ENCODE measurements around the gene IDUA. TPM values are rescaled to one million over a fixed set of nuclear protein-coding genes. Genes with fewer than 3 reads are reported as not detected.

IDUA gene
- total and polyA plus RNA-seq, 2 of the 4 experiments (the other 2 are of a cell fraction): 0.72 to 12.5 TPM

DNA sequence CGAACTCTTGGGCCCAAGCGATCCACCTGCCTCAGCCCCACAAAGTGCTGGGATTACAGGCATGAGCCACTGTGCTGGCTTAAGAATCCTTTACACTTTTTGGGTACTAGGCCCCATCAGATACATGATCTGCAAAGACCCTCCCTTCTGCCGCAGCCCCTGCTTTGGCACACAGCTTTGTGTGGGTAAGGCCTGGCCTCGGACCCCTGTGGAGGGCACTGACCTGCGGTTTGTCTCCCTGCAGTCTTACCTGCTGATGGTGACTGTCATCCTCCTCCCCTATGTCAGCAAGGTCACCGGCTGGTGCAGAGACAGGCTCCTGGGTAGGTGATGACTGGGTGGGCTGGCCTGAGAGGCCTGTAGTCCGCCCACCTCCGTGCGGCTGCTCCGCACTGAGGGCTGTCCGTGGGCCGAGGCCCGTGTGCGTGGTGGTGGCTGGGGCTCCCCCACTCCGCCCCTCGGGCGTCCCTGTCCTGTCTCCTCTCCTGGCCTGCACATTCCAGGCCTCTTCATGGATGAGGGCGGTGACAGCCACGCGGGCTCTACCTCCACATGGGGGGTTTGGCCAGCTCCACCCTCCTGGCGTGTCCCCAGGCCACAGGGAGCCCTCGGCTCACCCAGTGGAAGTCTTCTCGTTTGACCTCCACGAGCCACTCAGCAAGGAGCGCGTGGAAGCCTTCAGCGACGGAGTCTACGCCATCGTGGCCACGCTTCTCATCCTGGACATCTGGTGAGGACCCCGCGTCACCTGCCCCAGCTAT, 31.5 kb upstream of the IDUA start:
- H3K27me3 ChIP-seq (ENCODE audit: control insufficient read depth, insufficient read depth, low read length): no peaks in the 10 kb centered on the region
- DNase-seq (no peak), ATAC-seq (ENCODE audit: low read depth) (no peak)
- BruUV-seq (replicated peaks): no TSS peak
- H3K18ac ChIP-seq (ENCODE audit: low read depth, low read length): no peak overlapping the region
- H3K9me1 ChIP-seq (ENCODE audit: insufficient read depth, low read length): 0 out of 2 replicates have a peak, but pooled peaks cover 5% of the 10 kb centered on the region
- H2AK9ac ChIP-seq (replicated peaks; ENCODE audit: low read depth, low read length, poor library complexity): no peak overlapping the region
- H3K23ac ChIP-seq (ENCODE audit: low read depth, low read length): no peak overlapping the region
- TF ChIP-seq RAD21 (IDR thresholded peaks at IDR 0.05; ENCODE audit: low read length) (no peak), CEBPB (IDR thresholded peaks at IDR 0.05; ENCODE audit: low read depth, low read length) (no peak), CHD1 (IDR thresholded peaks at IDR 0.05; ENCODE audit: low read depth, low read length) (no peak), FOS (IDR thresholded peaks at IDR 0.05; ENCODE audit: low read depth, low read length) (no peak), MXI1 (IDR thresholded peaks at IDR 0.05; ENCODE audit: borderline replicate concordance, low read depth, low read length) (no peak), BHLHE40 (IDR thresholded peaks at IDR 0.05; ENCODE audit: low read depth, low read length) (no peak), NFE2L2 (IDR thresholded peaks at IDR 0.05; ENCODE audit: low read depth, low read length) (no peak), POLR2A (IDR thresholded peaks at IDR 0.05; ENCODE audit: low read depth, low read length) (no peak), RCOR1 (IDR thresholded peaks at IDR 0.05; ENCODE audit: insufficient replicate concordance, low read length) (no peak), SMC3 (IDR thresholded peaks at IDR 0.05; ENCODE audit: low read depth, low read length) (no peak), MAFK (IDR thresholded peaks at IDR 0.05; ENCODE audit: low read depth, low read length) (no peak), RFX5 (IDR thresholded peaks at IDR 0.05; ENCODE audit: low read depth, low read length) (no peak)
- TF ChIP-seq, protein P1, sequence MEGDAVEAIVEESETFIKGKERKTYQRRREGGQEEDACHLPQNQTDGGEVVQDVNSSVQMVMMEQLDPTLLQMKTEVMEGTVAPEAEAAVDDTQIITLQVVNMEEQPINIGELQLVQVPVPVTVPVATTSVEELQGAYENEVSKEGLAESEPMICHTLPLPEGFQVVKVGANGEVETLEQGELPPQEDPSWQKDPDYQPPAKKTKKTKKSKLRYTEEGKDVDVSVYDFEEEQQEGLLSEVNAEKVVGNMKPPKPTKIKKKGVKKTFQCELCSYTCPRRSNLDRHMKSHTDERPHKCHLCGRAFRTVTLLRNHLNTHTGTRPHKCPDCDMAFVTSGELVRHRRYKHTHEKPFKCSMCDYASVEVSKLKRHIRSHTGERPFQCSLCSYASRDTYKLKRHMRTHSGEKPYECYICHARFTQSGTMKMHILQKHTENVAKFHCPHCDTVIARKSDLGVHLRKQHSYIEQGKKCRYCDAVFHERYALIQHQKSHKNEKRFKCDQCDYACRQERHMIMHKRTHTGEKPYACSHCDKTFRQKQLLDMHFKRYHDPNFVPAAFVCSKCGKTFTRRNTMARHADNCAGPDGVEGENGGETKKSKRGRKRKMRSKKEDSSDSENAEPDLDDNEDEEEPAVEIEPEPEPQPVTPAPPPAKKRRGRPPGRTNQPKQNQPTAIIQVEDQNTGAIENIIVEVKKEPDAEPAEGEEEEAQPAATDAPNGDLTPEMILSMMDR (conservative IDR thresholded peaks at IDR 0.05; ENCODE audit: low read depth, low read length): no peak
- TF ChIP-seq, protein P2, sequence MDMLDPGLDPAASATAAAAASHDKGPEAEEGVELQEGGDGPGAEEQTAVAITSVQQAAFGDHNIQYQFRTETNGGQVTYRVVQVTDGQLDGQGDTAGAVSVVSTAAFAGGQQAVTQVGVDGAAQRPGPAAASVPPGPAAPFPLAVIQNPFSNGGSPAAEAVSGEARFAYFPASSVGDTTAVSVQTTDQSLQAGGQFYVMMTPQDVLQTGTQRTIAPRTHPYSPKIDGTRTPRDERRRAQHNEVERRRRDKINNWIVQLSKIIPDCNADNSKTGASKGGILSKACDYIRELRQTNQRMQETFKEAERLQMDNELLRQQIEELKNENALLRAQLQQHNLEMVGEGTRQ (IDR thresholded peaks at IDR 0.05; ENCODE audit: low read depth, low read length): no peak
- TF ChIP-seq, protein P3, sequence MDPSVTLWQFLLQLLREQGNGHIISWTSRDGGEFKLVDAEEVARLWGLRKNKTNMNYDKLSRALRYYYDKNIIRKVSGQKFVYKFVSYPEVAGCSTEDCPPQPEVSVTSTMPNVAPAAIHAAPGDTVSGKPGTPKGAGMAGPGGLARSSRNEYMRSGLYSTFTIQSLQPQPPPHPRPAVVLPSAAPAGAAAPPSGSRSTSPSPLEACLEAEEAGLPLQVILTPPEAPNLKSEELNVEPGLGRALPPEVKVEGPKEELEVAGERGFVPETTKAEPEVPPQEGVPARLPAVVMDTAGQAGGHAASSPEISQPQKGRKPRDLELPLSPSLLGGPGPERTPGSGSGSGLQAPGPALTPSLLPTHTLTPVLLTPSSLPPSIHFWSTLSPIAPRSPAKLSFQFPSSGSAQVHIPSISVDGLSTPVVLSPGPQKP (IDR thresholded peaks at IDR 0.05; ENCODE audit: borderline replicate concordance, low read depth, low read length): no peak
- H4K8ac ChIP-seq (ENCODE audit: low read depth in 2 of 2, low read length in 2 of 2): no peak overlapping the region
- in situ Hi-C loops (cut with MboI; ENCODE audit: low sequenced_read_pairs) (no loop called here), intact Hi-C loops (cut with micrococcal nuclease) (no loop called here), dilution Hi-C loops (cut with HindIII; ENCODE audit: low sequenced_read_pairs, unreplicated experiment) (no loop called here)
- no peak overlapping the region for H2AK5ac ChIP-seq (ENCODE audit: low read depth, low read length)
- H2BK20ac ChIP-seq (ENCODE audit: low read depth, low read length): no peak overlapping the region
- WGBS, 2 experiments (ENCODE audit: extremely low coverage in 2 of 2, insufficient read length in 1 of 2): 96% methylated on average over 6 of the region's 33 CpGs; no CpG with 5 or more reads in 1 of the 2 experiments
- no peak overlapping the region for H2BK120ac ChIP-seq (ENCODE audit: low read depth, low read length)
- no peak overlapping the region for H3K27ac ChIP-seq (ENCODE audit: insufficient read depth, low read length)
- H3K4me3 ChIP-seq (ENCODE audit: insufficient read depth, low read depth, low read length): no peak overlapping the region
- no peak overlapping the region for H3K4ac ChIP-seq (ENCODE audit: low read depth, low read length)
- no peak overlapping the region for H3K9ac ChIP-seq (ENCODE audit: low read depth, low read length)
- no peaks in the 10 kb centered on the region for H3K4me1 ChIP-seq (ENCODE audit: control insufficient read depth, insufficient read depth, low read length)
- 0 out of 2 replicates have a peak, but pooled peaks cover 3% of the 10 kb centered on the region for H4K20me1 ChIP-seq (ENCODE audit: insufficient read depth, low read length)
- no peak overlapping the region for H2BK15ac ChIP-seq (ENCODE audit: low read depth, low read length)
- H3K79me1 ChIP-seq (ENCODE audit: low read depth in 1 of 2, low read length in 2 of 2): no peaks in the 10 kb centered on the region
- no peak overlapping the region for H3K56ac ChIP-seq (ENCODE audit: extremely low read depth, insufficient read depth, low read length)
- H3K14ac ChIP-seq (replicated peaks; ENCODE audit: low read depth, low read length): no peak overlapping the region
- H3K4me2 ChIP-seq (ENCODE audit: low read depth, low read length): no peak overlapping the region
- H2BK5ac ChIP-seq (ENCODE audit: low read depth, low read length, poor library complexity, severe bottlenecking): no peak overlapping the region
- no peak overlapping the region for H2AFZ ChIP-seq (replicated peaks; ENCODE audit: low read length, poor library complexity)
- POLR2A ChIA-PET (ENCODE audit: unreplicated experiment): no interaction called here
- H4K91ac ChIP-seq (ENCODE audit: insufficient read depth, low read depth, low read length): no peak overlapping the region
- peaks cover 22% of the 10 kb centered on the region for H3K36me3 ChIP-seq (ENCODE audit: control insufficient read depth, insufficient read depth, low read length)
- no peaks in the 10 kb centered on the region for H3K9me3 ChIP-seq (ENCODE audit: control insufficient read depth, insufficient read depth, low read length)
- CTCF ChIA-PET: no interaction called here
- no peak overlapping the region for H4K5ac ChIP-seq (ENCODE audit: low read depth, low read length)
